CD4-positive, alpha-beta T cell (primary cell): Measurements from ENCODE around the gene SAMM50. TPM values are rescaled to one million over a fixed set of nuclear protein-coding genes. Genes with fewer than 3 reads are reported as not detected.

ENCODE experiments used
- ATAC-seq: fragments of 200-7000 bp; cut with Tn5 transposase; one replicate; pipeline ENCODE4 v1.10.0; 2022; ENCODE audit warnings: mild to moderate bottlenecking; ENCODE audit not compliant: poor library complexity
- CTCF ChIA-PET: fragments of 350-600 bp; sonication (Branson Sonifier 250); formaldehyde crosslinking; loops from one replicate; lab custom pipeline; 2021; ENCODE audit warnings: antibody characterized with exemption, inconsistent platforms; lab: Charles Lee
- POLR2A ChIA-PET: fragments of 350-600 bp; sonication (Branson Sonifier 250); formaldehyde crosslinking; loops from one replicate; lab custom pipeline; 2021; ENCODE audit warnings: antibody characterized with exemption, inconsistent platforms; lab: Charles Lee
- DNase-seq, 14 experiments: peaks; one replicate each; pipeline ENCODE4 v3.0.0-alpha.2; 2013 to 2020; ENCODE audit warnings: mixed read lengths in 2 of 14
- H3K27ac ChIP-seq, 2 donors: one replicate each; pipeline versions ENCODE4 v1.5.1 to v1.7.0; 2013; ENCODE audit warnings: low read length in 2 of 2, low read depth in 1 of 2, mild to moderate bottlenecking in 1 of 2
- H3K27me3 ChIP-seq, 2 experiments: 1 replicate in 1 of 2; 2 replicates in 1 of 2; pipeline versions ENCODE4 v1.6.1 to v1.7.0; 2013; ENCODE audit warnings: low read length in 2 of 2, control low read depth in 1 of 2, mild to moderate bottlenecking in 1 of 2, moderate library complexity in 1 of 2; ENCODE audit not compliant: insufficient read depth in 2 of 2, control insufficient read depth in 1 of 2
- H3K36me3 ChIP-seq: one replicate; pipeline ENCODE4 v1.6.1; 2013; ENCODE audit warnings: low read length, control low read depth; ENCODE audit not compliant: insufficient read depth
- H3K4me1 ChIP-seq: one replicate; pipeline ENCODE4 v1.6.1; 2013; ENCODE audit warnings: low read length, control low read depth; ENCODE audit not compliant: insufficient read depth
- H3K4me3 ChIP-seq: one replicate; pipeline ENCODE4 v1.5.1; 2013; ENCODE audit warnings: mild to moderate bottlenecking, low read length, moderate library complexity
- H3K9me3 ChIP-seq, 2 experiments: 1 replicate in 1 of 2; 2 replicates in 1 of 2; pipeline versions ENCODE4 v1.6.1 to v1.7.0; 2013; ENCODE audit warnings: low read length in 2 of 2, mild to moderate bottlenecking in 2 of 2, control low read depth in 1 of 2, moderate library complexity in 1 of 2; ENCODE audit not compliant: control insufficient read depth in 1 of 2, insufficient read depth in 1 of 2
- H3K27ac Mint-ChIP-seq: one replicate; pipeline ENCODE4 v1.8.0; 2020; ENCODE audit warnings: mixed read lengths
- H3K27me3 Mint-ChIP-seq: one replicate; pipeline ENCODE4 v1.8.0; 2021; ENCODE audit warnings: mixed read lengths
- H3K36me3 Mint-ChIP-seq: one replicate; pipeline ENCODE4 v1.8.0; 2021; ENCODE audit warnings: low read depth, mixed read lengths
- H3K4me1 Mint-ChIP-seq: one replicate; pipeline ENCODE4 v1.8.0; 2021; ENCODE audit warnings: low read depth, mixed read lengths
- H3K4me3 Mint-ChIP-seq: one replicate; pipeline ENCODE4 v1.8.0; 2020; ENCODE audit warnings: mild to moderate bottlenecking, mixed read lengths
- H3K9me3 Mint-ChIP-seq: one replicate; pipeline ENCODE4 v1.8.0; 2020; ENCODE audit warnings: mixed read lengths
- CTCF ChIP-seq: fragments of 200-600 bp; IDR thresholded peaks from one replicate; pipeline ENCODE4 v1.8.0; 2022; ENCODE audit warnings: antibody characterized with exemption, mild to moderate bottlenecking
- intact Hi-C, 2 experiments: fragments of 100-400 bp; cut with DNase I in 1 of 2; cut with micrococcal nuclease in 1 of 2; formaldehyde crosslinking; loops; one replicate each; pipeline versions ENCODE4 v1.15.1 to v1.9.0; 2023 to 2025; cut with DNase I, micrococcal nuclease
- total RNA-seq, 174 experiments: library from RNA in 2 of 174; stranded (reverse) in 2 of 174; gene quantifications; one replicate each; pipeline ENCODE4 v1.2.3 and lab custom pipeline; 2021 to 2026

Gene SAMM50
- total RNA-seq, 2 experiments from 2014 or later = 15.2 to 18.0 TPM

GRCh38 chr22:44031158-44031952 is 76.1 kb downstream of the SAMM50 start:
- peaks cover 45% of the 10 kb centered on the region for H3K4me1 ChIP-seq
- H3K9me3 Mint-ChIP-seq = no peaks in the 10 kb centered on the region
- DNase-seq (peak in 4 of 14 experiments; percentile 20 to 54 (median 44)), ATAC-seq (peak; percentile 38)
- H3K36me3 ChIP-seq = no peaks in the 10 kb centered on the region
- intact Hi-C loops = loop anchor here in 1 of 2 experiments (5.0 kb wide), 1 partner anchor 349 kb away; no protein-coding TSS in a partner anchor
- H3K4me1 Mint-ChIP-seq = peaks cover 38% of the 10 kb centered on the region
- H3K27ac Mint-ChIP-seq = peak overlapping the region; percentile 77
- peak overlapping the region; percentile 80 for H3K4me3 Mint-ChIP-seq
- CTCF ChIA-PET = no interaction called here
- peak overlapping the region in 1 of 2 donors; percentile 64 for H3K27ac ChIP-seq
- H3K36me3 Mint-ChIP-seq = no peaks in the 10 kb centered on the region
- H3K4me3 ChIP-seq = peak overlapping the region; percentile 22
- H3K27me3 Mint-ChIP-seq = peaks cover 4% of the 10 kb centered on the region
- POLR2A ChIA-PET = no interaction called here
- no peaks in the 10 kb centered on the region for H3K9me3 ChIP-seq
- no peak for TF ChIP-seq CTCF
- H3K27me3 ChIP-seq = peaks cover 0 to 8% of the 10 kb centered on the region in 2 experiments

- no peaks in the 10 kb centered on the region for H3K9me3 ChIP-seq
- POLR2A ChIA-PET = no interaction called here
- Mint-ChIP-seq H3K36me3 (no peaks in the 10 kb centered on the region), H3K4me3 (no peak overlapping the region), H3K4me1 (peaks cover 30% of the 10 kb centered on the region), H3K27ac (no peak overlapping the region), H3K9me3 (no peaks in the 10 kb centered on the region), H3K27me3 (no peaks in the 10 kb centered on the region)
- H3K27ac ChIP-seq = no peak overlapping the region
- peaks cover 36% of the 10 kb centered on the region for H3K4me1 ChIP-seq
- no peak overlapping the region for H3K4me3 ChIP-seq
- ATAC-seq = no peak
- no peak for DNase-seq
- CTCF ChIA-PET = no interaction called here
- no peak for TF ChIP-seq CTCF
- intact Hi-C loops = loop anchor here in 1 of 2 experiments (5.0 kb wide), 1 partner anchor 350 kb away; no protein-coding TSS in a partner anchor
- H3K36me3 ChIP-seq = no peaks in the 10 kb centered on the region
- H3K27me3 ChIP-seq = no peaks in the 10 kb centered on the region
Observed at GRCh38 chr22:44032126-44032730, 77.0 kb downstream of the SAMM50 start.

GRCh38 chr22:44033287-44033686 is 78.0 kb downstream of the SAMM50 start:
- DNase-seq = no peak
- no peaks in the 10 kb centered on the region for H3K9me3 Mint-ChIP-seq
- no peak overlapping the region for H3K4me3 Mint-ChIP-seq
- no peak overlapping the region for H3K27ac ChIP-seq
- no peak overlapping the region for H3K27ac Mint-ChIP-seq
- no peaks in the 10 kb centered on the region for H3K36me3 Mint-ChIP-seq
- H3K9me3 ChIP-seq = no peaks in the 10 kb centered on the region
- POLR2A ChIA-PET = no interaction called here
- TF ChIP-seq CTCF = no peak
- H3K4me1 Mint-ChIP-seq = peaks cover 25% of the 10 kb centered on the region
- peaks cover 28% of the 10 kb centered on the region for H3K4me1 ChIP-seq
- no peaks in the 10 kb centered on the region for H3K36me3 ChIP-seq
- H3K27me3 Mint-ChIP-seq = peaks cover 5% of the 10 kb centered on the region
- intact Hi-C loops = loop anchor here in 1 of 2 experiments (5.0 kb wide), 1 partner anchor 351 kb away; no protein-coding TSS in a partner anchor
- CTCF ChIA-PET = no interaction called here
- no peak overlapping the region for H3K4me3 ChIP-seq
- no peak for ATAC-seq
- H3K27me3 ChIP-seq = no peaks in the 10 kb centered on the region
